Left renal pelvis (tissue), 4 donors: Measurements from ENCODE around the gene SMOC2. TPM values are rescaled to one million over a fixed set of nuclear protein-coding genes. Genes with fewer than 3 reads are reported as not detected.
"Not testable (repeated sequence)": the region's sequence is repeated elsewhere in the genome, so short reads cannot be mapped to it uniquely, and the experiment has no call there.

Experiments used
- DNase-seq, 4 donors: peaks; one replicate each; pipeline ENCODE4 v3.0.0-alpha.2; 2013; ENCODE audit warnings: low read depth in 4 of 4, low spot score in 3 of 4
- polyA plus RNA-seq, 4 donors: library from polyadenylated mRNA; unstranded; fragments of 120-200 nt; gene quantifications; one replicate each; pipeline ENCODE4 v1.2.1, GENCODE V29; 2013; ENCODE audit not compliant: insufficient read length in 4 of 4

Gene SMOC2
- polyA plus RNA-seq, 4 donors: 19.7 to 420 (median 40.8) TPM

GRCh38 chr6:168671028-168671862 is 230.3 kb downstream of the SMOC2 start:
- DNase-seq: no peak

GRCh38 chr6:168671863-168672546 is 231.0 kb downstream of the SMOC2 start:
- DNase-seq: no peak

GRCh38 chr6:168674595-168674994 is 233.6 kb downstream of the SMOC2 start:
- DNase-seq: no peak

GRCh38 chr6:168675375-168675774 is 234.4 kb downstream of the SMOC2 start:
- no peak for DNase-seq

GRCh38 chr6:168675933-168676551 is 235.1 kb downstream of the SMOC2 start:
- no peak for DNase-seq

- DNase-seq: no peak
Observed at GRCh38 chr6:168676552-168677322, 235.8 kb downstream of the SMOC2 start.

- not testable (repeated sequence) for DNase-seq
Observed at GRCh38 chr6:168677323-168677781, 236.4 kb downstream of the SMOC2 start.

- no peak for DNase-seq
Observed at GRCh38 chr6:168678077-168678476, 237.1 kb downstream of the SMOC2 start.

- no peak for DNase-seq
Observed at GRCh38 chr6:168678588-168678987, 237.6 kb downstream of the SMOC2 start.

- DNase-seq: no peak
Observed at GRCh38 chr6:168681748-168682147, 240.8 kb downstream of the SMOC2 start.

- DNase-seq: no peak
Observed at GRCh38 chr6:168683621-168684020, 242.6 kb downstream of the SMOC2 start.

GRCh38 chr6:168684471-168684870 is 243.5 kb downstream of the SMOC2 start:
- DNase-seq: no peak

- no peak for DNase-seq
Observed at GRCh38 chr6:168684906-168685305, 243.9 kb downstream of the SMOC2 start.

- no peak for DNase-seq
Observed at GRCh38 chr6:168686029-168686738, 245.2 kb downstream of the SMOC2 start.

- DNase-seq: no peak
Observed at GRCh38 chr6:168686831-168687730, 246.1 kb downstream of the SMOC2 start.

GRCh38 chr6:168690271-168690670 is 249.3 kb downstream of the SMOC2 start:
- no peak for DNase-seq

- no peak for DNase-seq
Observed at GRCh38 chr6:168691774-168692173, 250.8 kb downstream of the SMOC2 start.

- no peak for DNase-seq
Observed at GRCh38 chr6:168692193-168692914, 251.4 kb downstream of the SMOC2 start.
